ENCODE data around the gene PTPDC1. TPM values are rescaled to one million over a fixed set of nuclear protein-coding genes. Genes with fewer than 3 reads are reported as not detected.

Gene PTPDC1
- total and polyA plus RNA-seq, 2 of the 4 experiments (the other 2 are of a cell fraction), result 3.9 to 6.1 TPM

GRCh38 chr9:94101162-94101853, 17.0 kb downstream of the PTPDC1 start:
- H3K4me1 ChIP-seq (ENCODE audit: control insufficient read depth, insufficient read depth, low read length), result peaks cover 4% of the 10 kb centered on the region; the same call in 1 of the 2 replicates
- H2AK5ac ChIP-seq (ENCODE audit: low read depth, low read length), result no peak overlapping the region
- no peak overlapping the region for H4K5ac ChIP-seq (ENCODE audit: low read depth, low read length)
- no peak overlapping the region for H3K4ac ChIP-seq (ENCODE audit: low read depth, low read length)
- no peak overlapping the region for H3K14ac ChIP-seq (replicated peaks; ENCODE audit: low read depth, low read length)
- no peak overlapping the region for H3K18ac ChIP-seq (ENCODE audit: low read depth, low read length)
- ChIA-PET CTCF (no interaction called here), POLR2A (ENCODE audit: unreplicated experiment) (no interaction called here)
- H3K27ac ChIP-seq (ENCODE audit: insufficient read depth, low read length), result no peak overlapping the region
- no peak overlapping the region for H2BK15ac ChIP-seq (ENCODE audit: low read depth, low read length)
- no peaks in the 10 kb centered on the region for H3K9me3 ChIP-seq (ENCODE audit: control insufficient read depth, insufficient read depth, low read length)
- no peak overlapping the region for H3K56ac ChIP-seq (ENCODE audit: extremely low read depth, insufficient read depth, low read length)
- H3K4me3 ChIP-seq (ENCODE audit: insufficient read depth, low read depth, low read length), result no peak overlapping the region
- H3K23ac ChIP-seq (ENCODE audit: low read depth, low read length), result no peak overlapping the region
- peaks cover 3% of the 10 kb centered on the region; the same call in 1 of the 2 replicates for H4K20me1 ChIP-seq (ENCODE audit: insufficient read depth, low read length)
- TF ChIP-seq RCOR1 (IDR thresholded peaks at IDR 0.05; ENCODE audit: insufficient replicate concordance, low read length) (no peak), CTCF (conservative IDR thresholded peaks at IDR 0.05; ENCODE audit: low read depth, low read length) (no peak), RFX5 (IDR thresholded peaks at IDR 0.05; ENCODE audit: low read depth, low read length) (no peak)
- WGBS, 2 experiments (ENCODE audit: extremely low coverage in 2 of 2, insufficient read length in 1 of 2), result no CpG with 5 or more reads among the region's 7 CpGs
- in situ Hi-C loops (cut with MboI; ENCODE audit: low sequenced_read_pairs), result no loop called here
- no peak overlapping the region for H2AK9ac ChIP-seq (replicated peaks; ENCODE audit: low read depth, low read length, poor library complexity)
- no peaks in the 10 kb centered on the region for H3K27me3 ChIP-seq (ENCODE audit: control insufficient read depth, insufficient read depth, low read length)
- no peak overlapping the region for H4K91ac ChIP-seq (ENCODE audit: insufficient read depth, low read depth, low read length)
- H2AFZ ChIP-seq (replicated peaks; ENCODE audit: low read length, poor library complexity), result no peak overlapping the region
- H3K36me3 ChIP-seq (ENCODE audit: control insufficient read depth, insufficient read depth, low read length), result no peaks in the 10 kb centered on the region
- no peak overlapping the region for H2BK120ac ChIP-seq (ENCODE audit: low read depth, low read length)
- no peak overlapping the region for H2BK5ac ChIP-seq (ENCODE audit: low read depth, low read length, poor library complexity, severe bottlenecking)
- BruUV-seq (replicated peaks), result no TSS peak
- H3K9me1 ChIP-seq (ENCODE audit: insufficient read depth, low read length), result peaks cover 15% of the 10 kb centered on the region
- intact Hi-C loops (cut with micrococcal nuclease), result no loop called here
- H3K9ac ChIP-seq (ENCODE audit: low read depth, low read length), result no peak overlapping the region
- peaks cover 0 to 6% of the 10 kb centered on the region in 2 experiments; a peak in 2 of 4 replicates for H3K79me1 ChIP-seq (ENCODE audit: low read depth in 1 of 2, low read length in 2 of 2)
- dilution Hi-C loops (cut with HindIII; ENCODE audit: low sequenced_read_pairs, unreplicated experiment), result no loop called here
- H3K4me2 ChIP-seq (ENCODE audit: low read depth, low read length), result no peak overlapping the region
- ATAC-seq (ENCODE audit: low read depth) (no peak), DNase-seq (no peak)
- H2BK20ac ChIP-seq (ENCODE audit: low read depth, low read length), result no peak overlapping the region
- no peak overlapping the region for H4K8ac ChIP-seq (ENCODE audit: low read depth in 2 of 2, low read length in 2 of 2)
